SK-N-MC (cell line): Measurements from ENCODE around the gene CASTOR1.

Source experiments
- FOXP2 ChIP-seq: optimal IDR thresholded peaks from 2 replicates; pipeline ENCODE3; 2011; ENCODE audit warnings: mild to moderate bottlenecking, moderate library complexity; ENCODE audit not compliant: insufficient read depth; ENCODE audit errors: extremely low read length, control extremely low read depth
- POLR2AphosphoS5 ChIP-seq: IDR thresholded peaks from 2 replicates; pipeline ENCODE4 v1.6.1; 2012; ENCODE audit warnings: mild to moderate bottlenecking, low read depth, low read length, borderline replicate concordance

GRCh38 chr22:30338802-30339201 lies 49.5 kb upstream of the CASTOR1 start:
- TF ChIP-seq POLR2AphosphoS5 = no peak
- no peak for TF ChIP-seq FOXP2
